Activated naive CD4-positive, alpha-beta T cell treated with Interleukin-2 at 50 U/mL for 16 hours (primary cell): Measurements from ENCODE around the gene TXNDC2.

ENCODE experiments used
- DNase-seq: peaks from one replicate; pipeline ENCODE4 v3.0.0-alpha.2; 2020

TXNDC2 gene

DNA sequence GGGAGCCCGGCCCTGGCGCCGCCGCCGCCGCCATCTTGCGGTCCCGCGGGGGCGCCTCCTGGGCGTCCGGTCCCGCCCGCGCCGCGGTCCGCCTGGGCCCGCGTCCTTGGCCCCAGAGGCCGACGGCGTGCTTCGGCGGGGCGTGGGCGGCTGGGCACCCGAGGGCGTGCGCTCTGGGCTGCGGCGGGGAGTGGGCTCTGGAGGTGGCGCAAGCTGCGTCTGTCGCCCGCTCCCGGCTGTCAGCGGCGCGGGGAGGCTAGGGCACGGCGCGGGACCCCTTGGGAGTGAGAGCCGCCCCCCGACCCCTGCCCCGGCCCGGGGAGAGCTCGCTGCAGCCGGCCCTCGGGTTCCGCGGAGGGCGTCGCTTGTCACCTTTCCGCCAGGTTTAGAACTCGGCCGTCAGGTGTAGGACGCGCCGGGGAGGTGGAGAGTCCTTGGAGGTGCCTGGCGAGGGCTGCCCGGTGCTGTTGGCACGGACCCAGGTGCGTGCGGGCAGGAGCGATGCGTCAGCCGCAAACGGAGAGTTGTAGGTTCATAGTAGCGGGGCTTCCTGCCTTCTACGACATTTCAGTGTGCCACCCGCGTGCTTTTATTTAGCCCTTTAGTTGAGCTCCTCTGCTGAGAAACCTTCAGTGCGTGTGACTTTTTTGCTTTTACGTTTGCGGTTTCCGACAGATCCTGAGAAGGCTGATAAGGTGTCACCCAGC is 29.0 kb downstream of the TXNDC2 start:
- peak; percentile 84 for DNase-seq

DNA sequence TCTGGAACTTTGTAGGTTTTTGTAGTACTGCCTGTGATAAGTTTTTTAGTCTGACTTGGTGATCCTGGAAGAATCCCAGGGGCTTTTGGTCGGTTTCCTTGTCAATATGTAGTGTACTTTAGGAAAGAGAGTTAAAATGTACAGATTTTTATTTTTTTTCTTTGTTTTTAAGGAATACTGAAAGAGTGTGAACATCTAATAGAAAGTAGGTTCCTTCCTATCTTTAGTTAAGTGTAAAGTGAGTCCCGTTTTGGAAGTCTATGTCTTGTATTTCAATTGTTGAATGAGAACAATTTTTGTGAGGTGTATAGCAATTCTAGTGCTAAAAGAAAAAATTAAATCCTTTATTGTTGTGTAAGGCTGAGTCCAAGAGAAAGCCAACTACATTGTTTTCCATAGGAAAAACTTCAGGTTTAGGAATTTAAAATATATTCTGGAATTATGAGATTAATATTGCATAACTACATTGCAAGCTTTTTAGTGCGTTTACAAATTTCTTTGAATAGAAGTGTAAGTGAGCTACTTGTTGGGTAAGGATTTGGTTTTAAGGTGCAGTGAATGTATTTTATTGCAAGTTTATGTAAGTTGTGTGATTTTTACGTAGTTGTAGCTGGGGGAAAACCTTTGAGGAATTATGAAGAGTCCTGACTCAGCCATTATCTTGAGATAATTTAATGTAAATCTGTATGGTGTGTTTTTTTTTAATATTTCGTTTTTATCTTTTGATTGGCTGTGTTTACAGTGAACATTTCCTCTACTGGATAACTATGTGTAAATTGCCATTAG is 29.7 kb downstream of the TXNDC2 start:
- no peak for DNase-seq

DNA sequence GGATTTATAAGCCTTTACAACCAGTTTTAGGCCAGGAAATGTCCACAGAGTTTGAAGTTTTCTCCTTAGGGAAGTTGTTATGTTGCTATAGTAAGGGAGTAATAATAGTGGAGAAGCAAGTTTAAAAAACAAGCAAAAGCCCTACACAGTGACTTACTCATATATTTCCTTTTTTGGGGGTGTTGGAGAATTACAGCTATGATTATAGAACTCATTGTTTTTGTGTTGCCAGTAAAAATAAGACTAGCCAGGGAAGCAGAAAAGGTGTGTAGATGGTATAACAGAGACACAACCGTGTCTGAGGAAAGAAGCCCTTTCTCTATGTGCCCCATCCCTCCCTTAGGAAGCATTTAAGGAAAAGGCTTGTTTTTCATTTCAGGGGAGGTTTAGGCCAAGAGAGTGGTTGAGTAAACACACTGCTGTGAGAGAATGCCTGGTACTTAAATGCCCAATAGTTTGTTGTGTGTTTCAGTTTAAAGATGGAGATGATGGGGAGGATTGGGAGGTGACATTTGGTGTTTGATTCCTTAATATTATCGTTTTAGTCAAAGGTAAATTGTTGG is 30.4 kb downstream of the TXNDC2 start:
- DNase-seq = no peak

DNA sequence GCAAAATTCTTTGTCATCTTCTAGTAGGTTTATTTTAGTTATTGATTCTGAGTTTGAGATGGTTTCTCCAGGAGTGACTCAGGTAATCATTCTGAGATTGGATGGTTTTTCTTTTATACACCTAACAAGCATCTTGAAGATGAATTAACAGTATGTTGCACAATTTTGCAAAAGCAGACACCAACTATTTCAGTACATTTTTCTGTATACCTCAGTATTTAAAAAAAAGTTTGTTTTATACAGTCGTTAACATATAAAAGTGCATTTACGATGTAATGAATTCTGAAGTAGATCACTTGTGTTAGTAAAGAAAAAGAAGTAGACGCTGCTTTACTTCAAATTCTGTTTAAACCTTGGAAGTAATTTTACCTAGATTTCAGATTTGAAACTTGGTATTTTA is 31.0 kb downstream of the TXNDC2 start:
- DNase-seq = no peak

DNA sequence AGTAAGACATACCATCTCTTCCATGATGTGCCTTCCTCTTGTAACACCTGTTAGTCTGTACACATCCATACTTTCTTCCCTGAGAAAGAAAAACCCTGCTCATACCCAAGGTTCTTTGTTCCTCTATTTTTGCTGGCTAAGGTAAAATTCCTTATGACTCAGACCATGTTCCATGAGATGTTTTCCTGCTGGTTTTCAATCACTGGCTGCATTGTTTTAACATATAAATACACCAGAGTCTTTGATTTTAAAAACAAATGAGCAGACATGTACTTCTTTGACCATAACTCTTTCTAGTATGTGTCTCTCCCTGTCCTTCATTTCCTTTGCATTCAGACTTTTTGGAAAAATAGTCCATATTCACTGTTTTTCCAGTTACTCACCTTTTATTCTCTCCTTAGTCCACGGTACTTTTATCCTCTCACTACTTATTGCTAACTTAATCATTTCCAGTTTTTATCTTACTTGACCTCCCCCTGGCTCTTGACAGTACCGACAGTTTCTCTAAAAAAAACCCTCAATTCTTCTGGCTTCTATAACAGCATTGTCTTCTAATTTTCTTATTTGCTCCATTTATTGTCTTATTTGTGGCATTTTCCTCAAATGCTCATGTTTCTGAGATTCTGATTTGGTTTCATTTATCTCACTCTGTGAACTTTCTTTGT is 32.4 kb downstream of the TXNDC2 start:
- no peak for DNase-seq

DNA sequence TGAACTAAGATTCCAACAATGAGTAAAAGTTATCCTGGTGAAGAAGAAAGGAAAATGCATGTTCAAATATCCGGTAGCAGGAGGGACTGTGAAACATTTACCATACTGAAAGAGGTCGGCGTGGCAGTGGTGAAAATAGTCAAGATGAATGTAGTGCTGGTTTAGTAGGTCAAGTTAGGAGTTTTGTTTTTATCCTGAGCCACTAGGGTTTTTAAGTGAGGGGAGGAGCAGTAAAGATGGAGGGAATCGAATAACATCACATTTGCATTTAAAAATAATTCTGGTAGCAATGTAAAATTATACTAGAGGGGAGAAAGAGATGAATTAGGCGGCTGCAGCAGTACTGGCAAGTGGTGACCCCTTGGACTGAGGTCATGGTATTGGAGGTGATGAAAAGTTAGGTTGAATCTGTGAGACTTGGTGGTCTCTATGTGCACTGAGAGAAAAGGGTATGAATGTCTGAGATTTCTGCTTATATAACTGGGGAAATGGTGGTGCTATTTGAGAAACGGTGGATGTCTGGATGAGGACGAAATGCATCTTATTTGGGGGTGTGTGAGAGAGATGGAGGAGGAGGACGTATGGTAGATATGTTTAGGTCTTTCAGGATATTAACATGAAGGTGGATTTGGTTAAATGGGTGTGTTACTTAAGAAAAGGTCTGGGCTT is 33.9 kb downstream of the TXNDC2 start:
- no peak for DNase-seq

DNA sequence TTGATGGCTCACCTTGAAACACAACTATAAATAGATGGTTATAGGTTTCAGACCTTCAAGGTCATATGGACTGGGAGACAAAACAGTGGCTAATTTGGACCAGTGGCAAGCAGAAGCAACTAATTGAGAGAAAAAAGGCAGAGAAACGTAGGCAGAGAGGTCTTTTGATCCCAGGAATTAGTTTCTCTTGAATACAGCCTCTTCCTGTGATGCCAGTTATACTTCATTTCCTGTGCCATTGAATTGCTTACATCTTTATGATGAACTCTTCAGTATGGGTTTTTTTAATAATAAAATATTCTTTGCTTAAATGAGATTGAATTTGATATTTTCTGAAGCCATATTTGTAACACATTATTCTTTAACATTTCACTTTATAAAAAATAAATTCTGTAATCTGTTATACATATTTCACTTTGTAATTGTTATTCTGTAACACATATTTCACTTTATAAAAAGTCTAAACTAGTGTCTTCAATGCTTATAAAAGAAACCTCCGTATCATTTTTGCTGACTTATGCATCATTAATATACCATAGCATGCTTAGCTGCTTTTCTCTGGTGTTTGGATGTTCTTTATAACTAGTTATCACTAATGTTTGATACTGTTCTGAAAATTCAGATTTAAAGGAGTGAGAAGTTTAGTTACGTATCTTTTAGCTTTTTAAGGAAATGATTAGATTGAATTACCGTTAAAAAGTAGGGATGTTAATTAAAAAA is 37.0 kb downstream of the TXNDC2 start:
- no peak for DNase-seq

DNA sequence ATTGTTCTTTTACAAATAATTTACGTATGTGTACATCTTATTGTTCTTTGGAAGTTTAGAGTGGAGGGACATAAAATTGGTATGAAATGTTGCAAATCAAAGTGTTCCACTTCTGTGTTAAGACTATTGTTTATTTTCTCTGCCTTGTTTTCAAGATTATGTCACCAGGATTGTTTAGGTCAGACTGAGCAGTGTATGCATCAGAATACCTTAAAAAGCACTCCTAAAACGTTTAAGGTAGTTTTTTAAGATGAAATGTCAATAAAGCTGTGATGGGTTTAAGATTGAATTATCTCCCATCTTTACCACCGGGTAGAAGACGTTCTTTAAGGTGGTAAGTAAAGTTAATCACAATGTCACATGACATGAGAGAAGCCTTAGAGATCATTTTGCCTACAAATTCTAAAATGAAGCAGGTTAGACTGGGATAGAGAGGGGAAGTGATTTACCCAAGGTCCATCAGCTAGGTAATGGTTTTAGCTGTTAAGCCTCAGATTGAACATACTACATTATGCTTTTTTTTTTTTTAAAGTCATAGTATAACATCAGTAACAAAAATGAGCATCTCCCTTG is 38.7 kb downstream of the TXNDC2 start:
- no peak for DNase-seq

DNA sequence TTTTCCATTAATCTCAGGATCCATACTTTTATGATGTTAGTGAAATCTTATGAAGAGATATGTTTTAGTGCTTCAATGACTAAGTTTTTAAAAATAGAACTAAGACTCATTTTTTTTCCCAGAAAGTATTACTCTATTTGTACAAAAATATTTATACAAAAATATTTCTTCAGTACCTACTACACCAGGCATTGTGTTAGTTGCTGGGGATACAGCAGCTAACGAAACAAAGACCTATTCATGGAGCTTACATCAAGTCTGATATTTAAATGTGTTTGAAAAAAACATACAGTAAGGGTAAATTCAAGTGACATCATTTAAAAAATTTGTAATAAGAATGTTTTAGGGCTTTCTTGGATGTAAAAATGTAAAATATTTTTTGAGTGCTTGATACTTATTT is 39.6 kb downstream of the TXNDC2 start:
- no peak for DNase-seq

DNA sequence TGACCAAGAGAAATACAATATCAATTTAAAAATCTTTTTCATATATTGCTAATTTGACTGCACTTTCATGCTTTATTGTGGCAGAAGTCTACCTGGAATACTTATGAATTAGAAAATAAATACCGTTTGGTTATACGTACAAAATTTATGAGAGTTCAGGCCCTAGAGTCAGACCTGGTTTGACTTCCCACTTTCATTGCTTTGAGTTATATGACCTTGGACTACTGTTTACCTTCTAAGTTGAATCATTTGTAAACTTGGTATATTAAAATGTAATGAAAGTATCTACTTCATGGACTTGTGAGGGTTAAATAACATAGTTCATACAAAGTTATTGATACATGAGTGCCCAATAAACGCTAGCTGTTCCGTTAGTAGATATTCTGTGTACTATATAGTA is 40.0 kb downstream of the TXNDC2 start:
- DNase-seq = no peak

DNA sequence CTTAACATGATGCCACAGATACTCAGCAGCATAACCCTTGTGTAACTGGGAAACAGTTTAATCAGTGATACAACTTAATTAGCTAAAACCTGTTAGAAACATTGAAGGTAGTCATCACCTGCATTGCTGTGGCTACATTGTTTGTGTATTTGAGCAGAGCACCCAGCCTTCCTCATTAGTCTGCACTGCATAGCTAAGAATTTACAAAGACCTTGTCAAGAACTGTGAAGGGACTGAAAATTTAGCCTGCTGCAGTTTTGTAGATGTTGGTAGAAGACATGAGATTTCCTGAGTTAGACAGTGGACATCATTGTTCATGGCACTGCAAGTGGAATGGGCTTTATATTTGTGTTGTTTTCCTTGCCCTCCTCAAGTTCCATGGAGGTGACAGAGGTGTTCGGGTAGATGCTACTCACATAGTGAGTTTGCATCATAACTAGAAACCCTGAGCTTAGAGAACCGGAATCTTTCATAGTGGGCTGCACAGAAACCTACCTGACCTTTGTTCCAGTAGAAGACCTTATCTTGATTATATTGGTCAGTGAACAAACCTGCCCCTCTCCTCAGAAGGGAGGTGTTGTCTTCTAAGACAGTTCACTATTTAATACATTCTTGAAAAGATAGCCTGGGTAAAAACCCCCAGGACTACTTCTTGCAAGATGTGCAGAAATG is 40.6 kb downstream of the TXNDC2 start:
- DNase-seq = no peak

DNA sequence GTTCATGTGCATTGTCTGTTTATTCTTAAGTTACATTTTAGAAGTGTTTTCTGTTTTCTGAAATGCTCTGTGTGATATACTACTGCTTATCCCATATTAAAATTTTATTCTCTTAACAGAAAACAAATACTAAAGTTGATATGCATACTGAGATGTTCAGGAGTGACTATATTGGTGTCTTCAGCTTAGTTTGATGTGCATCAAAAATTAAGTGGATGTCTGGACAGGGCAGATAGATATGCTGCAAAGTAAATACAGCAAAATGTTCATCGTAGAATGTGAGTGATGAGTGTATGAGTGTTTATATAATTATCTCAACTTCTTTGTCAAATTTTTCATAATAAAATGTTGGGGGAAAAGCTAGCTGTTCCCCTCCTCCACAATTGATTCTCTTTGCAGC is 41.2 kb downstream of the TXNDC2 start:
- DNase-seq = no peak

DNA sequence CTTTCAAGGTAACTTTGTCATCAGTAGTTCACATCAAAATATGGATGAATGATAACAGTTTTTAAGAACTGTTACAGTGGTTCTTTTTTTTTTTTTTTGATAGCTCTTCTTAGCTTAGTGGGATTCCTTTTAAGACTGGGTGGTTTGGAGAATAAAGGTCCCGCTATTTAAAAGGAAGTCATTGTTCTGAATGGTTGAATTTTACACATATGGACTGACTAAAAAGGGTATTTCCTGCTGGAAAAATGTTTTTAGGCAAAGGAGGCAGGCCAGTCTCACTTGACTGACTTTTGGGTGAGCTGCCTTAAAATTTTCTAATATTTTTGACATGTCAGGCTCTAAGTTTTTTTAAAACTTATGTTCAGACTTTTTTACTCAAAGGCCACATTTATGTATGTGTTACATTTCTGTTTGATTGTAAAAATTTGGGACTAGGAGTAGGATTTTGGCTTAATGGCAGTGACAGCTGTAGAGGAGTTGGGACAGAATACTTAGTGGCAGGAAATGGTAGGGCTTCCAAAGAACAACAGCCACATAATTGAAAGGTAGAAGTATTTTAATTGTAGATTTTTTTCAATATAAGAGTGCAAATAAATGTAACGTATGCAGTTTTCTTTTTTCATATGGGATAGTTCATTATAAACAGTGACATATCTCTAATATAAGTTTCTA is 41.8 kb downstream of the TXNDC2 start:
- no peak for DNase-seq

DNA sequence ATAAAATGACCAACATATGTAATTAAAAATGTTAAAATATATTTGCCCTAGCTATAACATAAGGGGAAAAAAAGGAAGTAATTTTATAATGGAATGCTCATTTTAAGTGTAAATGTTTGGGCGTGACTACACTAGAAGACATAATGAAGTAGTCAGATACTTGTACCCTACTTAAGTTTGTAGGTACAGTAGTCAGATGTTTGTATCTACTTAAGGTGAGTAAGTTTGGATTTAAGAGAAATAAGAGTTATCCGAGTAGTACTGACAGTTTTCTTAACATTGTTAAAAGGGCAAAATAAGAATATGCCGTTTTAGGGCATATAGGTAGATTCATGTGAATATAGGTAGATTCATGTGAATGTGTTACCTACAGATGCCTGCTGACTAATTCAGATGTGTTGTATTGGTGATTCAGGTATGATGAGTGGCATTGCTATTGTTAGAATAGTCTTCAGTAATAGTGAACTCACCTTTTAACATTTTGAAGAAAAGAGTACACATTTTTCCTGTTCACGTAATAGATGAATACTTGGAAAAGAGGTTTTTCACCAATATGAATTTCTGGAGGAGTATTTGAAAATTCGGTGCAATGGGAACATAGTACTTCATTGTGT is 43.0 kb downstream of the TXNDC2 start:
- no peak for DNase-seq

DNA sequence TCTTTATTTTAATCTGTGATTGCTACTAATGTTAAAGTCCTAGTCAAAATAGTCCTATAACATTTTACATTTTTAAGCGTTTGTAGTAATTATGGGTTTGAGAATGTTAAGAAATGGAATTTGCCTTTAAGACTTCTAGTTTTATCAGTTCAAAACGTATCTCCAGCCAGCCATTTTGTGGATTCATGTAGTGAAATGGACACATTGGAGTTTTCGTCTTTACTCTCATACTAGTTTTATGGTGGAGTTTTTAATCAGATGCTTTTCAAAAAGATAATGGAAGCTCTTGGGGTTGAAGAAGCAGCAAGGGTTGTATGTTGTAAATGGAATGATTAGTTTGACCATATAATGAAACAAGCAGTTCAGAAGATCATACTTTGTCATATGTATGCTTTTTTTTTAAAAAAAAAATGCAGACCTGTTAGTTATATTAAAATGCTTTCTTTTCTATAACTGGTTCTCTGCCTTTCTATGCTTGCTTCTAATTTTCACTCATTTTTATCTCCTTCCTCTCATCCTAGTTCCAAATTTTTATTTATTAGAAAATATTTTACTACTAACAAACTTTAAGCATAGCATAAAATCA is 44.6 kb downstream of the TXNDC2 start:
- no peak for DNase-seq

DNA sequence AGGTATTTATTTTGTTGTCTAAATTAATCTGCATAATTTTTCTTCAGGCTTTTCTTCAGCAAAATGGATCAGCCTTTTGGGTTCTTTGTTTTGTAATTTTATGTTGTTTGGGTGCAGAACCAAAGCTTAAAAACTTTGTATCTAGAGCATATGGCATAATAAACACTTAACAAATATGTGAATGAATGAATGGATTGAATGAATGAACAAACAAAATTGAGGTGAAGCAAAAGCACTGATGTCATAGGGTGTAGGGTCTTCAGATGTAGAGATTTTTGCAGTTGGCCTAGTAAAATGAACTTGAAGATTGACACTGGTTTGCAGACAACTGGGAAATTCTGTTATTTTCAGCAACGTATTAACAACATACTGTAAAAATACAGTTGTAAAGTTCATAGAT is 45.4 kb downstream of the TXNDC2 start:
- DNase-seq = no peak

DNA sequence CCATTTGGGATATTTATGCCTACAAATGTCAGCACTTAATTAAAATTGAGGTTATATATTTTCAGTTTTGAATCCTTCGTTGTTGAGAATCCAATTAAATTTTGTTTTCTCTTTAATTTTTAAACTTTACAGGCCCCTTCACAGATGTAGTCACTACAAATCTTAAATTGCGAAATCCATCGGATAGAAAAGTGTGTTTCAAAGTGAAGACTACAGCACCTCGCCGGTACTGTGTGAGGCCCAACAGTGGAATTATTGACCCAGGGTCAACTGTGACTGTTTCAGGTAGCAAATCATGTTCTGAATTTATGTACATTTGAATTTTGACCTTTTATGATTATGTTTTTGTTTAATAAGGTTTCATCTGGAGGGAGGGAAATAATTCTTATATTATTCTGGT is 45.9 kb downstream of the TXNDC2 start:
- no peak for DNase-seq

DNA sequence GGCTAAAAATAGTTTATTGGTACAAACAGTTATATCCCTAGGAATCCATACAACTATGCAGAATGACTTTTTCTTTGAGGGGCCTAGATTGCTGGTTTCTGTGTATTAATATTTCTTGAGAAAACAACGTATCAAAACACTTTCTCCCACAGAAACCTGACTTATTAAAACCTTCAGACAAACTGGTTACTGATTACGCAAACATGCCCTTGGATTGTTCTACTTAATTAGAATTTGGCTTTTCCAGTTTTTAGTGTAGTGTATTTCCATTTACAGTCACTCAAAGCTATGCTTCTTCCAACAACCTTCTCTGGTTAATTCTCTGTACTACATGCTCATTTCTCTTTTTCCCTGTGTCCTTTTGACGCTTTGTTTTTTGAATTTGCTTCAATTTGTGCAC is 48.1 kb downstream of the TXNDC2 start:
- no peak for DNase-seq

DNA sequence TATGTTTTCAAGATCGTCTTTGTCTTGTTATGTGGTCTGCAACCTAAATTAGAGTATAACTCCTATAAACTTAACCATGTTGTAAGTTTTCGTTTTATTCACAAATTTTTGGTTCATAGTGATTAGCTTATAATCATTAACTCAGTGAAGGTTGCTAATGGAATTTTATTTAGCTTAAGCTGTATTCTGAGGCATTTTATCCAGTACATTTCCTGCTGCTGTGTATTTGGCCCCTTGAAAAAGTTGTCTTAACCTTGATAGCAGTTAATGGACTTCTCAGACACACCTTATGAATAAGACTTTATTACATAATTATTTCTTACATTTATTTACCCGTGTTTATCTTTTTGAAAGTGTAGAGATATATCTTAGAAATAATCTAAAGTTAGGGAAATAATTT is 48.5 kb downstream of the TXNDC2 start:
- no peak for DNase-seq
